Urothelium cell line (cell line): ENCODE results near the gene PKP1.
A peak's percentile ranks its signal among the peaks of the same experiment; 100 is the strongest.

Source experiments
- DNase-seq: peaks from one replicate; pipeline ENCODE4 v3.0.0; 2011; ENCODE audit warnings: low spot score, mixed read lengths
- FAIRE-seq: peaks from 2 replicates; lab custom pipeline; 2011; peaks lifted over from hg19 to GRCh38; lab: Jason Lieb, UNC

PKP1 gene

DNA sequence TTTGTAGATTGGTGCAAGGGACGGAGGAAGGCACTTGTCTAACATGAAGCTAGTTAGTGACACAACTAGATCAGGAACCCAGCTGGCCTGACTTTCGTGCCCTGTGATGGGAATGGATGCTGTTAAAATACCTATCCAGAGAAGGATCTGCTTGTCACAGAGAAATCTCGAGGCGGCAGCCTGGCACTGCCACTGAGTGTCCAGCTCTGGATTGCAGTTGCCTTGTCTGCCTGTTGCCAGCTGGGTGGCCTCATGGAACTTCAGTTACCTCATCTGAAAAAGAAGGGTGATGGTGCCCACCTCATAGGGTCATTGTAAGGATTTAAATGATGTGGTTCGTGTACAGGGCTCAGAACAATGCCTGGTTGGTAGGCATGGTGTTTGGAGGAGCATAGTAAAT is 2.4 kb upstream of the PKP1 start:
- DNase-seq (no peak), FAIRE-seq (no peak)

DNA sequence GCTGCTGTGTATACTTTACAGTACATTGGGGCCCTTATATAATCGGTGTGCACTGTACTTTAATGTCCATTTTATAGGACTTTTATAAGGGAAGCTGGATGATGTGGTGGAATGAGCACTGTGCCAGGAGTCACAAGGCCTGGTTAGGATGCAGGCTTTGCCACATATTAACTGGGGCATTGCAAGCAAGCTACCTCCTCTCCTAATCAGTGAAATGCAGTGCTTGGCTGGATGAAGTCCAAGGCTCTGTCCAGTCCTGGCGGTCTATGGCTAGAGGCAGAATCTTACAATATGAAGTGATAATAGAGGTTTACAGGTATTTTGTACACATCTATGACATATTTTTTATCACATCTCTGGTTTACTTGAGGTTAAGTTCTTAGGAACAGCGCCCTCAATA is 1.7 kb upstream of the PKP1 start:
- FAIRE-seq (no peak), DNase-seq (no peak)

DNA sequence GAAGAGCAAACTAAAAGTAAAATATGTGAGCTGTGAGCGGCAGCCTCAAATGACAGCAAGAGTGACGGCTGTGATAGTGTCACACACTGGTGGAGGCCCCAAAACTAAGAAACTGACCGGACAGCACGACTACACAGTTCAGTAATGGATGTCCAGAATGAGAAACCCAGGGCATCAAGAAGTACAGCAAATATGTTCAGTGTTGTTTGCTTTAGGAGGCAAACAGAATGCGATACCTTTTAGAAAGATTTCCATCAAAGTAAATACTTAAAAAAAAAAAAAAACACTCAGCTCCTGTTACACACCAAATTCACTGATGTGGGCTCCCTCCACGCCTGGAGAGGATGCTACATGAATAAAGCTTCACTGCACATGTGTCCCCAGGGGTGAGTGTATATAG is 1.1 kb upstream of the PKP1 start:
- DNase-seq, result no peak
- no peak for FAIRE-seq

DNA sequence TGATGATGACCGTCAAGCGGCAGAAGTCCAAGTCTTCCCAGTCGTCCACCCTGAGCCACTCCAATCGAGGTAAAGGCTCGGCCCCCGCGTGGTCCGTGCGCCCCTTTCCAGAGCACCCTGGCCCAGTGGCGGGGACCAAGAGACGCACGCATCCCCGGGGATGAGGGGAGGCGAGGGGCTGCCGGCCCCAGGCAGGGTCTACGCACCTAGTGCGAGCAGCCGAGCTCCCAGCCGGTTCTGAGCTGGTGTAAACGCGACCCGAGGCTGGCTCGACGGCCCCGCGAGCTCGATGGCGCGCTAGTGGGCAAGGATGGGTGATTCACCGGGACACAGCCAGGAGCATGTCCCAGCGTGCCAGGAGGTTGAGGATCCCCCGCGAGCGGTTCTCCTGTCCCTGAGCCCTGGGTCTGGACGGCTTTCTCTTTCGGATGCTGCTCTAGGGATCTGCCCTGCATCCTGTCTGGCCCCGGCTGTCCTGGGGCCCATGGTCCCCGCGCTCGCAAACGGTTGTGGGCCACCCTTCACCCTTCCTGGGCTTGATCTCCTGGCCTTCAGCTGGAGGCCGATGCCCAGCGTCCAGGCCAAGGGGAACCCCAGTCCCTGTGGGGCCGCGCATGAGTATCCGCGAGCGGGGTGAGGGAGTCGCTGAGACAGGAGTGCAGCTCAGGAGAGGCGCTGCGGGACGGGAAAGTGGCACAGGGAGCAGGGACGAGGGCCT is 689 bp downstream of the PKP1 start:
- DNase-seq (no peak), FAIRE-seq (no peak)

DNA sequence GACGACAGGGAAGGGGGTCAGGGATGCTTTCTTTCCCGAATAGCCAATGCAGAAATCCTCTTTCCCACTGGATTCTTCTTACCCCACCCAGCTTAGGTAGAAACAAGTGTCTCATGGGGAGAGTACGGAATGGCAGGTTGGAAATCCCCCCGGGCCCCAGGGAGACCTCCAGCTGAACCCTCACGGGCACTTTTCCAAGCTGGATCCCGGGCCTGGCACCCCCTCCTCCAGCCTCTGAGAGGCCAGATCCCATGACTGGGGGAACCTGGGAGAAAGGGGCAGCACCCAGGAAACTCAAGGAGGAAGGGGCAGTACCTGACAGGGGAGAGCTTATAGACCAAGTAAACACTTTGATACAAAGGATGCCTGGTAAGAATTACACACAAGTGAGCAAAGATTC is 1.3 kb downstream of the PKP1 start:
- no peak for DNase-seq

DNA sequence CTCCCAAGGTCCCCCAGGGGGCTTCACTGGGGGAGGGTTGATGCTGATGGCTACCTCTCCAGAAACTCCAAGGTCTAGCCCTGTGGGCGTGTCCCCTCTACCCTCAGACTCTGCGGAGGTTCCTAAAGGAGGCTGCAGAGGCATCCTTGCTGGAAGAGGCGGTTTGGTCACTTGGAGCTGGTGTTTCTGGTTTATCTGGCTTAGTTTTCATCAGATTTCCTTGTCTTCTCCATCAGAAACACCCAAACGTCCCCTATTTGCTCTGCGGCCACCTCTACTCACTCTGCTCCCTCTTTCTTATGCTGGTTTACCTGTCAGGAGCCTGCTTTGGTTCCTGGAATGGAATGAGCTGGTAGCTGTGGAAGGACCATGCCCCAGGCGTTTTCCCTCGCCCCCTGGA is 2.5 kb downstream of the PKP1 start:
- FAIRE-seq, result no peak
- DNase-seq, result no peak

More for the DNA sequence above, 1.3 kb downstream of the PKP1 start:
- no peak for FAIRE-seq

DNA sequence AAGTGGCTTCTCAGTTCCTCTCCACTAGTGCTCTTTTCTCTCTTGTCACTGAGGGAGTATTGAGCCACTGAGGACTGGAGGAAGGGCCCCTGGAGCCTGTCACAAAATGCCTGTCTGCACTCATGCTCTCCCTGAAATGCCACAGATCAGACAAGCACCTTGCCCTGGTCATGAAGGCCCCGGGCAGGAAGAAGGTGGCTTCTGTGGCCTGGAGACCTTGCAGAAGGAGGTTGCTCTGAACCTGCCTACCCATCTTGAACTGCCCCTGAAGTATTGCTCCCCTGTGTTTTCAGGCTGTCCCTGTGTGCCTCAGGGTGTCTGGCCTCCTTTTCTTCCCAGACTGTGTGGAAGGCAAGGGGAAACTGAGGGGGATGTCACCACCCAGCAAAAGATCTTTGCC is 3.1 kb downstream of the PKP1 start:
- DNase-seq (no peak), FAIRE-seq (no peak)

DNA sequence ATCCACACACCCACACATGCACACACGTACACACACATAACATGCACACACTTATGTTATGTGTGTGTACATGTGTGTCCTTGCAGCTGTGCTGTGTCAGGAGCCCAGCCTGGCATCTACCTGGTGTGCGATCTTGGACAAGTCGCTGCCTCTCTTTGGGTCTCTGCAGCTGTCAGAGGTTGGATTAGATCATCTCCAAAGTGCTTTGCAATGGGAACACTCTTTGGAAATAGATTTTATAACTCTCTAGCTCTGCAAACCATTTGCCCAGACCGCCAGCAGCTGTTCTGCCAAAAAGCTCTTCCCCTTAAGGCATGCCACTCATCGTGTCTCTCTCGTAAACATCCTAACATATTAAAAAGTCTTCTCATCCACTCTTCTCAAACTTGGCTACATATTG is 4.7 kb downstream of the PKP1 start:
- FAIRE-seq (peak; percentile 52), DNase-seq (no peak)

DNA sequence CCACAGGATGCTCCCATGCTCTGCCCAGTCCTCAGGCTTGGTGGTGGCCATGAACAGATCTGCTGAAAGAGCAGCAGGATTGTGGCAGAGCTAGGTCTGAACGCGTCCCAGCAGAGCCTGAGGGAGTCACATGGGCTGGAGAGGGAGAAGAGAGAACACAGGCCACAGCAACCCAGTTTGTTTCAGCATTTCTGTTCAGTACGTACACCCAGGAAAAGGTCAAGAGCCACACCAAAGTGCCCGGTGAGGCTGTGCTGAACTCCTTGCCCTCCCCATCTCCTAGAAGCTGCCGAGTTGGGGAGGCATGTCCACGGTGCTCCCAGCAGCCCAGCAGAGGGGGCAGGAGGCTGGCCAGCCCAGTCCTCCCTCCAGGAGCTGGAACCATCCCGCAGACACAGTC is 5.5 kb downstream of the PKP1 start:
- FAIRE-seq (no peak), DNase-seq (no peak)

DNA sequence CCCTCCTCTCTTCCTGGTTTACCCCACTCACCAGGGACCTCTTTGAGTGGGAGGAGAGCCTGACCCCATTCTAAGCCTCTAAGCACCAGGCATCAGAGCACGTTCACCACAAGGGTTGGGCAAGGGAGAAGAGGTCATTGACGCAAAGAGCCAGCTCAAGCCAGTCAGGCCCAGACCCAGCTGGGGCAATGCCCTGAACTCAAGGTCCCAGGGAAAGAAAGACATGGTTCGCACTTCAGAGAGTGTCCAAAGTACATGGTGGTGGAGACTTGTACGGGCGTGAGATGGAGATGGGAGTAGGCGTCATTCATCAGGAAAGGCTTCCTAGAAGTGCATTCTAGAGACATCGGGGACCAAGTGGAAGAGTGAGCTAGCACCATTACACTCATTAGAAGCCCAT is 7.2 kb downstream of the PKP1 start:
- DNase-seq (no peak), FAIRE-seq (no peak)

DNA sequence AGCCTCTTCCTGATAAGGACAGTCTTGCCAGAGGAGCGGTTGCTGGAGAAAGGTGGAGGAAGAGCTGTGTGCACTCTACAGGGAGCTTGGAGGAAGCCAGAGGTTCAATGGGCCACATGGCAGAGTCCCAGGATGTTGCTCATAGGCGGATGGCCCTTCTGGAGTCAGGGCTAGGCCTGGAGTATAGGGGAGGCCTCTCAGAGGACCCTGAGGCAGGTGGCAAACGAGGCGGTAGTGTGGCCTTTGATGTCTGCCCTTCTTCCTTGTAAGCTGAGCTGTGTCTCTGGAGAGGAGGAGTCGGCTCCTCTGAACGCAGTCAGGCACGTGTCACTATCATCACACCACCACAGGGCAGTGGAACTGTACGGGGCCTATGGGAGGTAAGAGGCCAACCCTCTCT is 8.6 kb downstream of the PKP1 start:
- FAIRE-seq (no peak), DNase-seq (no peak)

DNA sequence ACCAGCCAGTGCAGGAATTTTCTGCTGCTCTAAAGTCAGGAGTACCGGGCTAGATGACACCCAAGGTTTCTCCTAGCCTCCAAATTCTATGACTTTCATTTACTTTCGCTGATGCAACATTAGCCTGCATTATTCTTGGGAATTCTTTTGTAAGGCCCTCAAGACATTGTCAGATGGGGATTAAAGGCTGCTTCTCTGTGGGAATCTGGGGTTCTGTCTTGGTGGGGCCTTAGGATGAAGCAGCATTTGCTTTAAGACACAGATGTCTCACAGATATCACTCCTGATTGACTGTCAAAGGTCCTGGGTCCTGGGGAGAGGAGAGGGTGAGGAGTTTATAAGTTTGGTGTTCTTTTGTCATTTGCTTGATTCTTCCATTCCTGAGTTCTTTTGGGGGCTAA is 11.6 kb downstream of the PKP1 start:
- no peak for DNase-seq
- FAIRE-seq, result no peak

DNA sequence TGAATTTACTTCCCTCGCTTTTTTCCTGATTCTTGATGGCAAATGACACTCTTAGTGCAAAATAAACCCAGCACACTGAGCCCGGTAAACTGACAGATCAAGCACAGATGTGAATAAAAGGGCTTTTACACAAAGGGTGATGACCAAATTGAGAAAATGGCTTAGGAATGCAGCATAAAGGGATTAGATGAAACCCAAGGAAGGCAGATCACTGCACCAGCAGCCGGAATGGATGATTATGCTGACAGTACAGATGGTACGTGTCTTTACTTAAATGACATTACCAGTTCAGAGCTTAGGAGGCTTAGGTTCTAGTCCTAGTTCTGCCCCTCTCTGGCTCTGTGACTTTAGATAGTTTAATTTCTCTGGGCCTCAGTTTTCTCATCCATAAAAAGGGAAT is 12.0 kb downstream of the PKP1 start:
- DNase-seq (no peak), FAIRE-seq (no peak)

DNA sequence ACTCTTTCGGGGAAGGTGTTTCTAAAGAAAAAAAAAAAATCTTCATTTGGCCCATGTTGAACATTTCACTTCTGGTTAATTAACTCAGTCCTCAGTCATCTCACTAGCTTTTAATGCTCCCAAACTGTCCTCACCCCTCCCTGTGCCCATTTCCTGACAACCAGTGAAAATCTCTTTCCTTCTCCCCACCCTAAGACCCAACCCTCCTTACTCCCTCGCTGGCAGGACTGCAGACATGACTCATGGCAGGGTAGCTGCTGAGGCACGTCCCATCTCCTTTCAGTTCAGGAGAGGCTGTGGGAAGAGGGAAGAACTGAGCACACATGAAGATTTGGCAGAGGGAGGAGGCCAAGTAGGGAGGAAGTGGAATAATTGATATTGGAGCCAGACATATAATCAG is 12.6 kb downstream of the PKP1 start:
- DNase-seq (peak; percentile 88), FAIRE-seq (peak; percentile 94)

DNA sequence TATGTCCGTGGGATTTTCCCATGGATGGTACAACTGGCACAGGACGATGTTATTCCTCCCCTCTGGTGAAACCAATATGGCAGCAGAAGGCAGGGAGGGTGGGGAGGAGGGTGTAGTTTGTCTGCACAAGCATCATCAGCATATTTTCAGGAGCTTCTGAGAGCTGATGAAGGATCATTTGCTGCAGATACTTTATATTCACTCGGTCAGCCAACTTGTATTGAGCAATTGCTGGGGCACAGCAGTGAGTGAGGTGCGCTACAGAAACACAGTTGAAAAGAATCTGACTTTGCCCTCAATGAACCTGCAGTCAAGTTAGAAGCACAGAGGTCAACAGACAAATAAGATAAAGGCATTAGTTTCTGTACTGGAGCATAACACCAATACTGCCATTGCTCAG is 13.0 kb downstream of the PKP1 start:
- FAIRE-seq, result no peak
- no peak for DNase-seq

DNA sequence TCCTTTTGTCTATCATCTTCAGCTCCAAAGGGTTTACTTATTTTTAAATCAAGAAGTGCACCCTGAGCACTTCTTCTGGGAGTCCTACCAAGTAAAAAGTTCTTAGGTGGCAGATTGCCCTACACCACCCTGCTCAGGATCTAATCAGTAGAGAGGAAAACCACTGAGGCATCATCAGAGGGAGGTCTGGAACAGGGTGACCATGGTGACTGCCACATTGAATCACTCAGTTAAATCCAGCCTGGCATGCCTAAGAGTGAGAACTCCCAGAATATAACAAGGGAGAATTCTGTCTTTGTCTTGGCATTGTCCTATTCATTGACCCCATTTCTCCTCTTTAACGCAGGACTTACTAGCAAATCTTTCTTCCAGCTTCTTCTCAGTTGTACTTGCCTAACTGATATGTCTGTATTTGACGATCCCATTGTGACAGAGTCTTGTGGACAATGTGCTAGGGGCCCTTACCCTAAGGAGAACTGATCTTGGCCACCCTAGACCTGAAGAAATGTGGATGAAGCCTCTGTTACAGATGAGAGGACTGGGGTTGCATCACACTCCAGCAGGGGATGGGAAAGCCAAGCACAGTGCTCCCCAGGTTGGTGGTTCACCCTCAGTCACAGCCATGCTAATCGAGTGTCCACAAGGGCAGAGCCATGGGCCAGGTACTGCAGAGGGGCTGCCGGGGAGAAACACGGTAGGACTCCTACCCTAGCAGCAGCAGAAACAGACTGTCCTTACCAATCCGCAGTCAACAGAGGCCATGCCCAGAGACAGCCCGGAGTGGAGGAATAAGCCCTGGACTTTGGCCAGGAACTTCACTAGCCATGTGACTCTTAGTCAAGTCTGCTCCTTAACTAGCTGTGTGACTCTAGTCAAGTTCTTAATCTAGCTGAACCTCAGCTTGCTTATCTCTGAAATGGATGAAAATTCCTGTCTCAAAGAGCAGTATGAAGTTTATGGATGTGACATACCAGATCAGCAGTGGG is 15.4 kb downstream of the PKP1 start:
- FAIRE-seq (peak; percentile 13), DNase-seq (no peak)

DNA sequence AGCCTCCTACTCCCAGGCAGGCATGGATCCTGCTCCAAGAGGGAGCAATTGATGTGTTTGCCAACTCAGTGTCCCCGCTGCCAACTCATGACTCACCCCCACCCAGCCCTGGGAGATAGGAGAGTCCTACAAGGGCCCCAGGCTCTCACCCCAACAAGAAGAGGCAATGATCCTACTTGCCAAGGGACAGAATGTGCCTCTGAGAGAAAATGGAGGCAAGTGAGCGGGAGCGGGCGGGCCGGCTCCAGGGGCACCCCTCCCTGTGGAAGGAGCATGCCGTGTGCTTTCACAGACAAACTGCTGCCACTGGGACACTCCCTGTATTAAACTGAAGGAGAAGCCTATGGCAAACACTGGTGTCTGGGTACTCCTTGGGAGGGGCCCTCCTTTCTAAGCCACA is 16.7 kb downstream of the PKP1 start:
- FAIRE-seq (no peak), DNase-seq (peak; percentile 66)

DNA sequence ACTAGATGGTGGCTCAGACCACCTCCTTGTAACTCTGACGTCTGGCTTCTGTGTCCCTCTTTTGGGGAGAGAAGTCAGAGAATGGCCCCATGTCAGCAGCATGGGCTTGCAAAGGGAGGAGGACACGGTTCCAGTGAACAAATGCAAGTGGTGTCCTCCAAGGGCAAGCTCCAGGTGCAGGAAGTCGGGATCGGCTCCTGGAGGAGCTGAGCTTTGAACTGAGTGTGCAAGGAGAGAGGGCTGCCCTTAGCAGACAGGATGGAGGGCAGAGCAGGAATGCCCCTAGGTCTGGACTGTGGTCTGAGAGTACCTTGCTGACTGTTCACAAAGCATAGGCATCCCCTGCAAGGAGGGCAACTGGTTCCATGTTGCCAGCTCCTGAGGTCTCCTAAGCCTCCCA is 17.3 kb downstream of the PKP1 start:
- FAIRE-seq (no peak), DNase-seq (no peak)

DNA sequence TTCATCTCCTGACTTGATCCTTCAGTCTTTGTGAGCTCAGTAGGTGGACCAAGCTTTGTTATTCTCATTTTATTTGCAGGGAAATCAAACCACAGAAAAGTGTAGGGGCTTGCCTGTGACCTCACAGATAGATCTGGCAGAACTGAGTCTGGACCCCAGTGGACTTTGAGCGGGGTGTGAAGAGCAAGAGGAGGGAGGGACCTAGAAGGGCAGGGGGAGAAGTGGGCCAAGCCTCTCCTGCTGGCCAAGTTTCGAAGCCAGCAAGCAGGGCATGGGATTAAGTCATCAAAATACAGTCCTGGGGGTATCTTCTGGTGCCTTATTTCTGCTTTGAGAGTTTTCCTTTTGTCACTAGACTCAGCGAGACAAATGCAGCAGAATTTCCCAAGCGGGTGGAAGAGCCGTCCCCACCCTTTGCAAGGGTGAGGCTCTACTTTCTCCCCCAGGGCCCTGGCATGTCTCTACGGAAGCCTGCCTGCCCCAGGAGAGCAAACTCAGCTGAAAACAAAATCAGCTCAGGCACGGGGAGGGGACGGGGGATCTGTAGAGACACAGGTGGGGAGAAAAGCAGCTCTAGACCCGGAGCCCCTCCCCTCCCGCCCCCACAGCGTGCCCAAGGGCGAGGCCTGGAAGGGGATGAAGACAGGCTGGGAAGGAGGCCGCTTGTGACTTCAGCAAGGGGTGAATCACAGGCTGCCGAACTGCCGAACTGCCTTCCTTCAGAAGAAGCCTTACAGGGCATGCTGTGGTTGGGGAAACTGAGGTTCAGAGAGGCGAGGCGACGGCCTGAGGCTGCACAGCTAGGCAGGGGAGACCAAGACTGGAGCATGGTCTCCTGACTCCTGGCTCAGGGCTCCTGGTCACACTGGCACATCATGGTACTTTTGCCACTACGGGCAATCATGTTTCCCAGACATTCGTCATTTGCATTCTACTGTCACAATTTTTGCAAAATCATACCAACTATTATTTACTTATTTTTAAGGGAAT is 19.2 kb downstream of the PKP1 start:
- no peak for DNase-seq
- FAIRE-seq, result no peak

DNA sequence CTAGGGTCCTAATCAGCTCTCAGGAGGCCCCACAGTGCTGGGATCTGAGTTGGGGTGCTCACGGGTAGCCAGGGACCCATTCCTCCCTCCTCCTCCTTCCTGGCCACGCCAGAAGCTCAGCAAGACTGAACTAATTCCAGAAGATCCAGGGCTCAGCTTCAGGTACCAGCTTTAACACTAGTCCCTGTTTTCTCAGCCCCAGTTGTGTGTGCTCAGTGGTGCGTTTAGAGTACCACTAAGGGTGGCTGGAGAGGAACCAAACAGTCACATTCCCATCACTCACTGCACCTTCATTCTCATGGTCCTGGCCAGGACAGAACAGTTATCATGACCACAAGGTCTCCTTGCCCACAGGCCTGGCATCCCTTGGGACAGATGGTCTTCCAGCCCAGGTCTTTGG is 20.8 kb downstream of the PKP1 start:
- no peak for DNase-seq
- FAIRE-seq, result no peak

DNA sequence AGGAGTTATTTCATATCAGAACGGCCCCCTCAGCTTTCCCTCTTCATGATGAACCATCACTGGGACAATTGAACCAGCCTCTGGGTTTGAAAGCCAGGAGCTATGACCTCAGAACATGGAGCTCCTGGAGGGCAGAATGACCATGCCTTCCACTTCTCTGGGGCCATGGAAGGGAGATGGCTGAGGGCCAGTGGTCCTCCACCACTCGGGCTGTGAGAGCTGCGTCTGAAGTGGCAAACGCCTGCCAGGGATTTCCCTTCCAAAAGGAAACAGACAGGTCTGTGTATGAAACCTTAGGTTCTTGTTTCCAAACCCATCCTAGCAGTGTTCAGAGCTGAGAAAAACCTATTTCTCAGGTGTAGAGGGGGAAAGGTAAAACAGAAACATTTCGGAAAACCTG is 22.5 kb downstream of the PKP1 start:
- DNase-seq, result no peak
- no peak for FAIRE-seq
